ENCODE results near the gene TMOD2. TPM values are rescaled to one million over a fixed set of nuclear protein-coding genes. Genes with fewer than 3 reads are reported as not detected.
A peak's percentile ranks its signal among the peaks of the same experiment; 100 is the strongest.

The TMOD2 gene
- total RNA-seq, 1 donor from 2014 or later: 8.3 TPM

GRCh38 chr15:51732646-51733045 lies 18.8 kb upstream of the TMOD2 start:
- no peak for DNase-seq (ENCODE audit: low spot score)
- intact Hi-C loops (cut with DNase I): no loop called here

DNA sequence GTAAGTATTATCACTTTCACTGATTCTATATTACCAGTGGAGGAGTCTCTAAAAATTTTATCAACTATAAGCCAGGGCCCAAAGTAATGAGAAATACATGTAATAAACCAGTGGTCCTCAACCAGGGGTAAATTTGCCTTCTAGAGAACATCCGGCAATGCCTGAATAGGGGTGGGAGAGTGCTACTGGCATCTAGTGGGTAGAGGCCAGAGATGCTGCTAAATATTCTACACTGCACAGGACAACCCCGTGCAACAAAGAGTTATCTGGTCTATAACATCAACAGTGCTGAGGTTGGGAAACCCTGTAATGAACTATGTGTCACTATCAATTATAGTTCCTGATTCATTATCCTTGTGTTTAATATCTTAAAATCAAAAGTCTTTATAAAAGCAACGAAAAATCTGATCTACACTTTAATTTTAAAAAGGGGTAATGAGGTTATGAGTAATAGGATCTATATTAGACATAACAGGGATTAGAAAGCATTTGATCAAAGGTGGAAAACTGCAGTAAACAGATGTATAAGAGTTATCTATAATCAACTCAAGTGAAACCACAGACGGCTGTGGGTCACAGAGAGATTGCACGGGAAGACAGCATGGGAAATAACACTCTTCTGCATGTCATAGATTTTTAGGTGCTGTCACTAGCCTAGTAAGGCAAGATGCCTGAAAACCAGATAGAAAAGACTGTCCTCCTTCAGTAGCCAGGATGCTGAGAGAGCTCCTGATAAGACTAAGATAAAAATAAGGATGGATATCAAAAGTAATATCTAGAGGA lies 16.0 kb upstream of the TMOD2 start:
- intact Hi-C loops (cut with DNase I): no loop called here
- no peak for DNase-seq (ENCODE audit: low spot score)

DNA sequence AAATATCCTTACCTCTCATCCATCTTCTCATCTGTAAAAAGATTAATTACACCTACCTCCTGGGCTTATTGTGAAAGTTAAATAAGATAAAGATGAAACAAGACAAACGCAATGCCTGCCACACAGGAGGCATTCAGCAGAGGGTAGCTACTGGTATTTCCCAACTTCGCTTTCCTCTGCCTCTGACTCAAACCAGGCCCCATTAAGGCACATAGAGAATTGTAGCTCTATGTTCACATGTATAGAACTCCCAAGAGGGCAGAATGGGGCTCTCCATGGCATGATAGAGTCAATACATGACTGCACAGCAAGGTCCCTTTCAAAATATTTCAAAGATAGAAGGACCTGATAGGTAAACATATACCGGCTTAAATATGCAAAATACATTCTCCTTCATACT lies 15.3 kb upstream of the TMOD2 start:
- no peak for DNase-seq (ENCODE audit: low spot score)
- intact Hi-C loops (cut with DNase I): no loop called here

DNA sequence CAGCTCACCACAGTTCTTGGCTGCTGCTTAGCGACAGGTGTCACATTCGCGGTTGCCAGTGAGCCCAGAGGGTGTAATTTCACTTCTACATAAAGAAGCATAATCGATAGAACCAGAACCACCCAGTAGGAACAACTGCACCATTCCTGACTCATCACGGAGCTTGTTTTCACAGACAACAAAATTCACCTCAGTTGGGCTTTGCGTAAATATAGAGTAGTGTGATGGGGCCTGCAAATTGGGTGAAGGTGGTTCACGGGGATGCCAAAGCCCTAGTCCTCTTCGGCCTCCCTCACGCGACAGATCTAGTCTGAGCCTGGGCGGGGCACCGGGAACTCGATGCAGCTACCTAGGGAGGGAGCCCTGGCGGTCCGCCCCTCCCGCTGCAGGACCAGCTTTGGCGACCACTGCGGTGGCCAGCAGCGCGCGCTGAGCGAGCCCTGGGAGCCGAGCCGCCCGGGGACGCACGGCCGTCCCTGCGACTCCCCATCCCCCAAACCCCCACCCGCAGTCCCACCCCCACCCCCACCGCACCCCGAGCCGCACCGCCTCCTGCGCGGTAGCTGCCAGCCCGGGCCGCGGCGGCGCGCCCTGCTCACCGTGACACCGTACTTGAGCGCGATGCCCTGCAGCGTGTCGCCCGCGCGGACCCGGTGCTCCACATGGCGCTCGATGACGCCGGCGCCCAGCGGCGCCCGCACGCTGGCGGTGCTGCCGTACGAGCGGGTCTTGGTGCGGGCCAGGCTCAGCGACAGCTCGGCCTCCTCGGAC lies 14.5 kb upstream of the TMOD2 start:
- no peak for DNase-seq (ENCODE audit: low spot score)
- intact Hi-C loops (cut with DNase I): no loop called here

- intact Hi-C loops (cut with DNase I): no loop called here
Observed at GRCh38 chr15:51737522-51738305, 13.7 kb upstream of the TMOD2 start, which contains the start of gene LYSMD2. TSS of gene LYSMD2 (minus strand) at chr15:51737655. CDS start at chr15:51737622, 33 bp downstream.

GRCh38 chr15:51738553-51738952 lies 12.8 kb upstream of the TMOD2 start:
- no peak for DNase-seq (ENCODE audit: low spot score)
- intact Hi-C loops (cut with DNase I): no loop called here

More at GRCh38 chr15:51737522-51738305, 13.7 kb upstream of the TMOD2 start, which contains the start of gene LYSMD2:
- peak; percentile 92 for DNase-seq (ENCODE audit: low spot score)

- DNase-seq (ENCODE audit: low spot score): no peak
- intact Hi-C loops (cut with DNase I): no loop called here
Observed at GRCh38 chr15:51739061-51739712, 12.2 kb upstream of the TMOD2 start.

DNA sequence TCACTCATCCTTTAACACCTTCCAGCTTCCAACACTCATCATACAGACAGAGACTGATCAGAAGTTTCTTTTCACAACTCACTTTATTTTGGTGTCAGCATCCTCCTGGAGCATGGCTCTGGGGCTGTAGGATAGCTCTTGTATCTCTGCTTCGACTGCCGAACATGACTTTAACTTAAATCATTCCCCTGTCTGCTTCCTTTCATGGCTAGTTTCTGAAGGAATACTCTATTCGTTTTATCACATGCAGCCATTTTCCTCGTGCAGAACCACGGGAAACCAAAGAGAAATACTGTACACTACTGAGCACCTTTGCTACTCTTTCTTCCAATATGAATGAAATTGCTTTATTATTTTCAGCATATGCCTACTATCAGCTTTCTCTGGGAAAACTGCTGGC lies 2.1 kb upstream of the TMOD2 start:
- DNase-seq (ENCODE audit: low spot score): no peak
- intact Hi-C loops (cut with DNase I): no loop called here

- DNase-seq (ENCODE audit: low spot score): no peak
- intact Hi-C loops (cut with DNase I): no loop called here
Observed at GRCh38 chr15:51750186-51750585, 1.2 kb upstream of the TMOD2 start.

- no peak for DNase-seq (ENCODE audit: low spot score)
Observed at GRCh38 chr15:51751697-51752683, 593 bp downstream of the TMOD2 start.

DNA sequence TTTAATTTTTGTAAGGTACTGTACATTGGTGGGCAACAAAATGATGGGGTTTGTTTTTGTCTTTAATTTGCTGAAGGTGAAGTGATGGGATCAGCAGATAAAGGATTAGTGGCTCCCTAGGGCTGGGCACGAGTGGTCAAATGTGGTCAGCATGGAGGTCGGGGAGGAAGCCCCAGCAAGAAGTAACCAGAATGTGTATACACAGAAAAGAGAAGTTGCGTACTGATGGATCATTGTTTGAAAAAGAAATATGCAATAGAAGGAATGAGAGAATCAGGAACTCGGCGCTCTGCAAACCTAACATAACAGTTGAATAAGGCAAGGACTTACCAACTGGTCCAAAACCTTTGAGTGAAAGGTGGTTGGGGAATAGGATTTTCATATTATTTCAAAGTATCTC lies 1.5 kb downstream of the TMOD2 start:
- intact Hi-C loops (cut with DNase I): no loop called here

More at GRCh38 chr15:51751697-51752683, 593 bp downstream of the TMOD2 start:
- intact Hi-C loops (cut with DNase I): no loop called here

GRCh38 chr15:51754267-51754666 lies 2.9 kb downstream of the TMOD2 start:
- intact Hi-C loops (cut with DNase I): no loop called here
- DNase-seq (ENCODE audit: low spot score): no peak

More for the DNA sequence above, 1.5 kb downstream of the TMOD2 start:
- DNase-seq (ENCODE audit: low spot score): no peak

- intact Hi-C loops (cut with DNase I): no loop called here
- no peak for DNase-seq (ENCODE audit: low spot score)
Observed at GRCh38 chr15:51755790-51756189, 4.4 kb downstream of the TMOD2 start.

DNA sequence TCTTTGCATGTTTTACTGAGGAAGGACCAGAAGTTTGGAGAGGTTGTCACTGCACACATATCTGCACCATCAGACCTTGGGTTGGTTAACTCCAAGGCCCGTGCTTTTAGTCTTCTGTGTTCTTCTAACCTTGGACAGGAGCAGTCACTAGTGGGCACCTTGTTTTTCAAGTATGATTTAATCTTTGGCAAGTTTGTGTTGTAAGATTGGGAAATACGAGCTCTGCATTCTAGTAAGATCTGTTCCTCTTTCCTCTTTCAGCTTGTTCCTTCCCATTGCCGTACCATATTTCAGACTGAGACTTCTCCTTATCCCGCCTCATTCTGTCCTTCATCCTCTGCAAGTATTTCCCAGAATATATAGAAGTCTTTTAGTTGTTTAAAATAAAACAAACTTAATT lies 5.1 kb downstream of the TMOD2 start:
- intact Hi-C loops (cut with DNase I): no loop called here
- DNase-seq (ENCODE audit: low spot score): no peak

GRCh38 chr15:51757450-51757849 lies 6.1 kb downstream of the TMOD2 start:
- DNase-seq (ENCODE audit: low spot score): no peak
- intact Hi-C loops (cut with DNase I): no loop called here

DNA sequence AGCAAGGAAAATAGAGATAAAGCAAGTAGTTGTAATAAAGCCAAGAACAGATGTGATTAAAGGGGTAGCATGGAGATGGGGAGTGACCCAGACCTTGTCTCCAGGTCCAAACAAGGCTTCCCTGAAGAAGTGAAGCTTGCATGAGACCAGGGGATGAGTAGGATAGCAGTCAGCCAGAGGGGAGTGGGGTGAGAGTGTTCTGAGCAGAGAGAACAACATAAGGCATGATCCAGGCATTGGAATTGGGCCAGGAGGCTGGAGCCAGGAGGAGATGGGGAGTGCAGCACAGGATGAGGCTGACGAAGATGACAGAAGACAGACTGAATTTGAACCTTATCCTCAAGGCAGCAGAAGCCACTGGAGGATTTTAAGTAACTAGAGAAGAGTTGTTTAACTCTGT lies 7.2 kb downstream of the TMOD2 start:
- no peak for DNase-seq (ENCODE audit: low spot score)

DNA sequence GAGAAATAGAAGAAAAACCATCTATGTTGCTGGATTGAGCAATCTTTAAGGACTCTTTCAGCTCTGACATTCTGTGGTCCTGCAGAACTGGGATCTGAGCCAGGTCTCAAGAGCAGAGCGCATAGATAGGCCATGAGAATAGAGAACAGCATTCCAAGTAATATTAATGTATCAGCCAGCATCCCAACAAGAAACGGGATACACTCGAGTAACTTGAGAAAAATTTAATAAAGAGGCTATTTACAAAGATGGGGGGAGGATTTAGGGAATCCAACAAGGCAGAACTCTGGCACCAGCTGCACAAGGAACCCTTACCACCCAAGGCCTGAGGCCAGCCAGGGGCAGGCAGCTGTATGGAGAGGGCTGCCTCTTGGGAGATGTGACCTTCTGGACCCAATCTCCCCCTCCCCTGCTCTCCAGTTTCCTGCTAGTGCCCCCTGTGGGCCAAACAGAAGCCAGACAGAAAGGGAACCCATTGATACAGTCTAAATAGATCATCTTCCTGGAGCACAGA lies 8.2 kb downstream of the TMOD2 start:
- intact Hi-C loops (cut with DNase I): loop anchor here (5.0 kb wide), 1 partner anchor 32 kb away; no protein-coding TSS in a partner anchor
- no peak for DNase-seq (ENCODE audit: low spot score)

More for the DNA sequence above, 7.2 kb downstream of the TMOD2 start:
- intact Hi-C loops (cut with DNase I): no loop called here

- no peak for DNase-seq (ENCODE audit: low spot score)
- intact Hi-C loops (cut with DNase I): loop anchor here (5.0 kb wide), 1 partner anchor 34 kb away; no protein-coding TSS in a partner anchor
Observed at GRCh38 chr15:51760805-51761204, 9.4 kb downstream of the TMOD2 start.

Measured in cardiac septum (tissue), 1 donor.